ENCODE results near the gene MRPL23. TPM values are rescaled to one million over a fixed set of nuclear protein-coding genes. Genes with fewer than 3 reads are reported as not detected.

MRPL23 gene
- total RNA-seq, 1 experiment from 2014 or later: 172 TPM

DNA sequence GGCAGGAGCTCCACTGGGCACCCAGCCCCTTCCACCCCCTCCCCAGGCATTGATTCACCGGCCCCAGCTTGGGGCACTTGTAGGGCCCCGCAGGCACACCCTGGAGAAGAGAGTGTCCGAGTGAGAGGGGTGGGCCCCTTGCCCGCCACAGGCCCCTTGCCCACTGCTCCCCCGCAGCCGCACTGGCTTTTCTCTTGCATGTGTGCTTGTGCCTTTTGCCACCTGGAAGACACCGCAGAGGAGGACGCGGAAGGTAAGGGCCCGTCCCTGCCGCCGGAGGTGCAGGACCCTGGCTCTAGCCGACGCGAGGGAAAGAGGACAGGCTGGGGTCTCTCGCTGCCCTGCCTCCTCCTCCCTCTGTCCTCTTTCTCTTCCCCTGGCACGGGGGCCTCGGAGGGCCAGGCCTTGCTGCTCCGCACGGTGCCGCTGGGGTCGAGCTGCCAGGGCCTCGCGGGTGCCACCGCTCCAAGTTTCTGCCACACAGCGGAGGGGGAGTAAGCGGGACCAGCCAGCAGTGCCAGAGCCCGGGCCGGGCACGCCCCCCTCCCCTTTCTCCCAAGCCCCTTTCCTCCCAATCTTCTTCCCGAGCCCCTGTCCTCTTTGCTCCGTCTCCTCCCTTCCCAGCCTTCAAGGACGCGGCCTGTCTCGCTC lies 18.1 kb upstream of the MRPL23 start:
- no peak for DNase-seq (ENCODE audit: low read depth, low spot score)
- in situ Hi-C loops (cut with HindIII; ENCODE audit: low pct_unique_long_range_greater_than_20kb, low sequenced_read_pairs): no loop called here

DNA sequence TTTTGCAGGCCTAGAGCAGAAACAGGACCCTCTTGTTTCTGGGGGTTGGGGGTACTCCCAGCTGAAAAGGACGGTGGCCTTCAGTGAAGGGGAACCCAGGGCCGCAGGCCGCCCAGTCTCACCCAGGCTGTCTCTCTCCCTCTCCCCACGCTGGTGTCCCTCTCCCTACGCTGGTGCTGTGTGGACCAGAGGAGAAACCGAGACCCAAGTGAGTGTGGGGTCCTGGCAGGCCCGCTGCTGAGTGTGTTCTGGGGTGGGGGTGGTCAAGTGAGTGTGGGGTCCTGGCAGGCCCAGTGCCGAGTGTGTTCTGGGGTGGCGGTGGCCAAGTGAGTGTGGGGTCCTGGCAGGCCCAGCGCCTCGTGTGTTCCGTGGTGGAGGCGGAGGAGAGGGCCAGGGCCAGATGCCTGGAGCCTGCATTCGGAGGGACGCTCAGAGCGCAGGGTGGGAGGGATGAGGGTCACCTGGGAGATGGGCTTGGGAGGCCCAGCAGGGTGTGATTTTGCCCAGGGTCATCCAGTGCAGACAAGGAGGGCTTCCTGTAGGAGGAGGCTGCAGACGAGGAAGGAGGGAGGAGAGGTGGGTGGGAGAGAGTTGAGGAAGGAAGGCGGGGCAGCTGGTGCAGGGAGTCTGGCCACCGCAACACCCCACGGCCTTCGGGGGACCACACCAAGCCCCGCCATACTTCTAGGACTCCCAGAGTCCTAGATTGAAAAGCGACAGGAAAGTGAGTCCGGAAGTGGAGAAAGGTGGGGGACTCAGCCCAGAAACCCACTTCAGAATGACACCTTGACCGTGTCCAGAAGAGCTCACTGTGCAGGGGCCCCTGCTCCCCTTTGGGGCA lies 17.3 kb upstream of the MRPL23 start:
- DNase-seq (ENCODE audit: low read depth, low spot score): no peak
- in situ Hi-C loops (cut with HindIII; ENCODE audit: low pct_unique_long_range_greater_than_20kb, low sequenced_read_pairs): no loop called here

DNA sequence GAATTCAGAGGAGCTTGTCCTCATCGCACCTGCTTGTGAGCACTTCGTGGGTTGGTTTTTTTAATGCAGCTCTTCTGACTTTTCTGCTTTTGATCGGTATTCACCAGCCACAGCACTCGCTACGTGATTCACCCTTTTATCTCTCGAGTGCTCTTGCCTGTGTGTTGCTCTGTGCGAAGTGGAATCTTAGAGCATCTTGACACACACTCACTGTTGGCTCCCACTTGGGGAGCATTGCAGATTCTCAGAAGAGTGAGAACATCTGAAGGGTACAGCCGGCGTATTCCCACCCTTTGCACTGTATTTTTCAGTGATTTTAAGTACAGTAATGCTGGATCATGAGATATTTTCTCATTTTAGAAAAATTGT lies 16.7 kb upstream of the MRPL23 start:
- in situ Hi-C loops (cut with HindIII; ENCODE audit: low pct_unique_long_range_greater_than_20kb, low sequenced_read_pairs): no loop called here
- DNase-seq (ENCODE audit: low read depth, low spot score): no peak

DNA sequence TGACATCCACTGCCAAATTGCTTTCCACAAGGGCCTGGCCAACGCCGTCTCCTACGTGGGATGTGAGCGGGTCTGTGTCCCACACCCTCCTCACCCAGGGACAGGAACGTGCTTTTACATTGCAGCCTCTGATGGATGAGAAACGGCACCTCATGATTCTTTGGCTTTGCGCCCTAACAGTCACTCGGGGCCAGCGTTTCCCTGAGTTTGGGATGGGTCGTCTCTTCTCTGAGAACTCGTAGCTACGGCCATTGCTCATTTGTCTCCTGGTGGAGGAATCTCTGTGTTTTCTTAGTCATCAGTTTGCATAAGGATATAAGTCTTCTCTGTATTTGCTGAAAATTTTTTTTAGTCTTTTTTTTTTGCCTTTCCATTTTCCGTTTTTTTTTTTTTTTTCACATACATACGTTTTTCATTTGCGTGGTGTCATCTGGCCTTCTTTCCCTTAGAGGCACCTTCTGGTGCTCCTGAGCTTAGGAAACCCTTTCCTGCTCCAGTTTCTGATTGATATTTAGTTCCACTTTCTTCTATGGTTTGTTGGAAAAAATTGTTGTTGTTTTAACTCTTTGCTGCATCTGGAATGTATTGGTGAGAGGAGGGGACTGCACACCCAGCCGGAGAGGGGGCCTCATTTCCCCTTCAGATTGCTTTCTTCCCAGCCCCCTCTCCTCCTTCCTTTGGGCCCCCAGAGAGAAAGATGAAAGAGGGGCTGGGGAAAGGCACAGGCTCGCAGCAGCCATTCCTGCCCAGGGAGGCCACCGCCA lies 15.6 kb upstream of the MRPL23 start:
- in situ Hi-C loops (cut with HindIII; ENCODE audit: low pct_unique_long_range_greater_than_20kb, low sequenced_read_pairs): no loop called here
- DNase-seq (ENCODE audit: low read depth, low spot score): no peak

DNA sequence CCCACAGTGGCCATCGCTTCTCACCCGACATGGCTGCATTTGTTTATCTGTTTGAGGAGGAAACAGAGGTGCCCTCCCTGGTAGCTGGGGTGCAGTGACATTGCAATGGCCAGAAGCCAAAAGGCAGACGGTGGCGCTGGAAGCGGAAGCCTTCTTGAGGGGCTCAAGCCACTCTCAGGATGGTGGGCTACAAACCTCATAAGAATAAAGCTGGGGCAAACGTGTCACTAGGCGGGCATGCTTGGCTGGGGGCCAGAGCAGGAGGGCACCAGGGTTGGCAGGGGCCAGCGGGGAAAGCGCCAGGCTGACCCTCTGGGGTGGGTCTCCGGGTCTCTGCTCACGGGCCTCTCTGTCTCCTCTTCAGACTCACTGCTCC lies 15.0 kb upstream of the MRPL23 start:
- no peak for DNase-seq (ENCODE audit: low read depth, low spot score)
- in situ Hi-C loops (cut with HindIII; ENCODE audit: low pct_unique_long_range_greater_than_20kb, low sequenced_read_pairs): no loop called here

DNA sequence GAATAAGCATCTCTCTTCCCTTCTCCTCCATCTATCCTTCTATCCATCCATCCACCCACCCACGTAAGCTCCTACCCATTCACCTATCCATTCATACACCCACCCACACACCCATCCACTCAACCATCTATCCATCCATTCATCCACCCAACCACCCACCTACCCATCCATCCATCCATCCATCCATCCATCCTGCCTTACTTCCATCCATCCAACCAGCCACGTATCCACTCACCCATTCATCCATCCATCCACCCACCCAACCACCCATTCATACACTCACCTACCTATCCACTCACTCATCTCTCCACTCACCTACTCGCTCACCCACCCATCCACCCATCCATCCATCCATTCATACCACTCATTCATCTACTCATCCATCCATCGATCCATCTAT lies 14.5 kb upstream of the MRPL23 start:
- in situ Hi-C loops (cut with HindIII; ENCODE audit: low pct_unique_long_range_greater_than_20kb, low sequenced_read_pairs): no loop called here

DNA sequence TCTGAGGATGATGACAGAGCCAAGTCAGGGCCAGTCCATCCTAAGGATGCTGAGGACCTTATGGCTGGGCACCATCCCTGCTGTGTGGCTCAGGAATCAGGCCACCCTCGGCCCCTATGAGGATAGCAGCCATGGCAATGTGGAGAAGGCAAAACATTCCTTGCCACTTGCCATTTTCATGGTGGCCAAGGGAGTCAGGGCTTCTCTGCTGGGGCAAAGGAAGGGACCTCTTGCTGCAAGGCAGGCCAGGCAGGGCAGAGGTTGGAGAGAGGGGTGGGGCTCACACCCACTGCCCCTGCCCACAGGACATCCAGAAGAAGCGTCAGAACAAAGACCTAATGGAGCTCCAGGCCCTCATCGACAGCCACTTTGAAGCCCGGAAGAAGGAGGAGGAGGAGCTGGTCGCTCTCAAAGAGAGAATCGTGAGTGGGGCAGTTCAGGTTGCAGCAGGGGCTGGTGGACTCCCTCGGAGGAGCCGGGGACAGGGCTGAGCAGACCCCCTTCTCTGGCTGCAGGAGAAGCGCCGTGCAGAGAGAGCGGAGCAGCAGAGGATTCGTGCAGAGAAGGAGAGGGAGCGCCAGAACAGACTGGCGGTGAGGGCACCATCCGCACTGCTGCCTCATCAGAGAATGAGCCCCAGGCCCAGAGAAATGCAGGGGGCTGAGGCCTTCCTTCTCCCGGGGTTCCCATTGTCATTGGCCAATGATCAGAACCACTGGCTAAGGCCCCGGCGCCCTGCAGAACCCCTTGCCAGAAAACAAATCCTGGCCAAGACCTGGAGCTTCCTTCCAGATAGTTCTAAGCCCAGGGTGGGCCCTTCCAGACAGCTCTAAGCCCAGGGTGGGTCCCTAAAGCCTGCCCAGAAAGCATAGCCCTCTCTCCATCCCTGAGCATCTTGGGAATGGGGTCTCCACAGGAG lies 13.5 kb upstream of the MRPL23 start:
- in situ Hi-C loops (cut with HindIII; ENCODE audit: low pct_unique_long_range_greater_than_20kb, low sequenced_read_pairs): no loop called here
- DNase-seq (ENCODE audit: low read depth, low spot score): no peak

More for the DNA sequence above, 14.5 kb upstream of the MRPL23 start:
- DNase-seq (ENCODE audit: low read depth, low spot score): no peak

DNA sequence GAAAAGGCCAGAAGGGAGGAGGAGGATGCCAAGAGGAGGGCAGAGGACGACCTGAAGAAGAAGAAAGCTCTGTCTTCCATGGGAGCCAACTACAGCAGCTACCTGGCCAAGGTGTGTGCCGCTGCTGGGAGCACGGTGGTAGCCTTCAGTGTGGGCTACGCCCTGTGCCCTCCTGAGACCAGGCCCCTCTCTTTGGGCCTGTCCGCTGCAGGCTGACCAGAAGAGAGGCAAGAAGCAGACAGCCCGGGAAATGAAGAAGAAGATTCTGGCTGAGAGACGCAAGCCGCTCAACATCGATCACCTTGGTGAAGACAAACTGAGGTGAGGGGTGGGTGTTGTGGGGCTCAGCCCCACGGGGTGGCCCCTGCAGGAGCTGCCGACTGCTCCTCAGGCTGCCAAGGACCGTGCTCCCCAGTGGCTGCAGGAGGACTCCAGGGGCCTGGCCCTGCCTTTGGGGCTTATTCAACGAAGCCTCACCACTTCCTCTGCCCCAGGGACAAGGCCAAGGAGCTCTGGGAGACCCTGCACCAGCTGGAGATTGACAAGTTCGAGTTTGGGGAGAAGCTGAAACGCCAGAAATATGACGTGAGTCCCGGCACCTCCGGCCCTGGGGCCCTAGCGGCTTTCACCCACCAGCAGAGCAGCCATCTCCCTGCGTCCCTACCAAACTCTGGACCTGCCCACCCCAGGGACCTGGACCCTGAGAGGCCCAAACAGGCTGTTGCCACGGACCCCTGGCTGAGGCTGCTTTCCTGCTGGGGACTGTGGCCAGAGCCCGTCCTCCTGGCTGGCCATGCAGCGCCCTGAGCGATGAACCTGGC lies 12.6 kb upstream of the MRPL23 start:
- in situ Hi-C loops (cut with HindIII; ENCODE audit: low pct_unique_long_range_greater_than_20kb, low sequenced_read_pairs): no loop called here

DNA sequence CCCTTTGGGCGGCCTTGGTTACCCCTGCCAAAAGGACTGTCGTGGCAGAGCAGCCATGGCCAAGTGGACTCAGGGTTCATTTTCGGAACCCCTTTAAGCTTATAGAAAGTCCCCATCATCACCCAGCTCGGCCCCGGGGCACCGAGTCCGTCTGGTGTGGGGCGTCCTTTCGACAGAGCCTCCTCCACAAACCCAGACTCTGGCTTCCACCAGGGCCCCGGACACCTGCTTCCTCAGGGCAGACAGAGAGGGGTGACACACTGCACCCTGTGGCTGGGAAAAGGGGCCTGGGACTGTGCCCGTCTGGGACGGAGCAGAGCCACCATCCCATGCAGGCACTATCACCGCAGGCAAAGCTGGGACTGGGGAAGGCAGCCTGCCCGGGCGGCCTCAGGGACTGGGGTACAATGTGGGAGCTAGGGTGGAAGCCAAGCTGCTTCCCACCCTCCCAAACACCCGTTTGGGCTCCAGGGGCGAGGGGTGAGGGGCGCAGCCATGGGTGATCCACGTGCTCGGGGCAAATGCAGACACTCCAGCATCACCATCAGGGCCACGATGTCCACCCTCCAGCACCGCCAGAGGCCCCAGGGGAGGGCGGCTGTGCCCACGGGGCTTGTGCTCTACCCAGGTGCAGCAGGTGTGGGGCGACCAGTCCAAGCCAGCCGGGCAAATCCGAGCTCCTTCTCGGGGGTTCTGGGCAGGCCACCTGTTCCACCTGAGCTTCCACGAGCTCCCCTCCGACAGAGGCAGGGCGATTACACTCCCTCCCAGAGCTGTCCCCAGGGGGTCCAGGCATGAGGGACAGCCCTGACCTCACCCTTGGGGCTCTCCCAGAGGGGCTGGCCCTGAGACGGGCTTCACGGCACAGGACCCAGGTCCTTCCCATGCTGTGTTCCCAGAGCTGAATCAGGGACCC lies 11.7 kb upstream of the MRPL23 start:
- in situ Hi-C loops (cut with HindIII; ENCODE audit: low pct_unique_long_range_greater_than_20kb, low sequenced_read_pairs): no loop called here

More for the DNA sequence above, 12.6 kb upstream of the MRPL23 start:
- DNase-seq (ENCODE audit: low read depth, low spot score): no peak

DNA sequence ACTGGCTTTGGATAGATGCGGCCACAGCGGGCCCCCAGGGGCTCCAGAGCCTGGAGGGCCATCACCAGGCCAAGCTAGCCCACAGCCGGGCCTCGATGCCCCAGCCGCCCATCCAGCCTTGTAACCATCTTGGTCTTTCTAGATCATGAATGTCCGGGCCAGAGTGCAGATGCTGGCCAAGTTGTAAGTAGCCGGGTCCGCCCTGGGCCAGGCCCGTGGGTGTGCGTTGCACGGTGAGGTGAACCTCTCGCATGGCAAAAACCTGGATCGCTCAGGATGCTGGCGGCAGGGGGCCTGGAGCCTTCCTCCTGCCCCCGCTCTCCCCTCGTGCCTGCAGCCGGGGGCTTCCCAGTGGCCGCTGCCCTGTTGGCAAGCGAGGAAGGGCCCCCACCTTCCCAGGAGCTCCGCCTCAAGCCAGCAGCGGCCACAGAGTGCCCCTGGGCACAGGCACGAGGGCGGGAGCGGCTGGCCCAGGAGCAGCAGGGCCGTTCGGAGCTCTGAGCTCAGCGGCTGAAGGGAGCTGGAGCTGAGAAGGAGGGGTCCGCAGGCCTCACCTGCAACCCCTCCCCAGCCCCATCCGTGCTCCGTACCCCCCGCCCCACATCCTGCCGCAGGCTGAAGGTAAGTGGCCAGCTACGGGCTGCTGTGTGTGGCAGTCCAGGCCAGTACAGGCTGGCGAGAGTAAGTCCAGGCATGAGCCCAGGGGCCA lies 10.9 kb upstream of the MRPL23 start:
- in situ Hi-C loops (cut with HindIII; ENCODE audit: low pct_unique_long_range_greater_than_20kb, low sequenced_read_pairs): no loop called here
- no peak for DNase-seq (ENCODE audit: low read depth, low spot score)

More for the DNA sequence above, 11.7 kb upstream of the MRPL23 start:
- DNase-seq (ENCODE audit: low read depth, low spot score): no peak

DNA sequence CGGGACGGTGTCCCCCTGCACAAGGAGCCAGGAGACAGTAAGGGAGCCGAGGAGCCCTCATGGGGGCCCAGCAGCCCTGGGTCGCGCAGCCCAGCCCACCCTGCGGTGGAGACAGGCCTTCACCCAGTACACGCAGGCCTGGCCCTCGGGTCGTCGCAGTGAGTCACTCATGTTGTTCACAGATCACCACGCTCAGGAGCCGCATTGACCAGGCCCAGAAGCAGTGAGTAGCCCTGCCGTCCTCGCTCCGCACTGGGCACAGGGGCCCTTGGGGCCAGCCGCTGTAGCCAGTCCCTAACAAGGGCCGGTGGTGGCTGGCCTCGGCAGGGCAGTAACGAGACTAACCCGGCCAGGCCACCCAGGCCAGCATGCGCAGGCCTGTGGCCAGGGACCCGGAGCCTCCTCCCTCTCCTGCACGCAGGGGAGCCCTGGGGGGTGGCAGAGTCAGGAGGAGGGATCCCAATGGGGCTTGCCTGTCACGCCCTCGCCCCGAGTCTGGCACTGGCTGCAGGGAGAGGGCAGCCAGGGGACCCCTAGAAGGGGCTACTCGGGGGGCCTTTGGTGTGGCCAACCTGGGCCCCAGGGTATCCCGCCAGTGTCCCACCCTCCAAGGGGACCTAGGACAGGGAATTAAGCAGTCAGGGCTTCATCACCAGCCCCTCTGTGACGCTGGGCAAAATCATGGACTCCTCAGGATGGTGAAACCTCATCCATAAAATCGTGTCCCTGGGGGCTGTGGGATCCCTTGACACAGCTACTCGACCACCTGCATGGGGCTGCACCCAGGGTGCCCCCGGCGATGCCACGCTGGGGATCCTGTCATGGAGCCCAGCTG lies 10.1 kb upstream of the MRPL23 start:
- in situ Hi-C loops (cut with HindIII; ENCODE audit: low pct_unique_long_range_greater_than_20kb, low sequenced_read_pairs): no loop called here
- no peak for DNase-seq (ENCODE audit: low read depth, low spot score)

DNA sequence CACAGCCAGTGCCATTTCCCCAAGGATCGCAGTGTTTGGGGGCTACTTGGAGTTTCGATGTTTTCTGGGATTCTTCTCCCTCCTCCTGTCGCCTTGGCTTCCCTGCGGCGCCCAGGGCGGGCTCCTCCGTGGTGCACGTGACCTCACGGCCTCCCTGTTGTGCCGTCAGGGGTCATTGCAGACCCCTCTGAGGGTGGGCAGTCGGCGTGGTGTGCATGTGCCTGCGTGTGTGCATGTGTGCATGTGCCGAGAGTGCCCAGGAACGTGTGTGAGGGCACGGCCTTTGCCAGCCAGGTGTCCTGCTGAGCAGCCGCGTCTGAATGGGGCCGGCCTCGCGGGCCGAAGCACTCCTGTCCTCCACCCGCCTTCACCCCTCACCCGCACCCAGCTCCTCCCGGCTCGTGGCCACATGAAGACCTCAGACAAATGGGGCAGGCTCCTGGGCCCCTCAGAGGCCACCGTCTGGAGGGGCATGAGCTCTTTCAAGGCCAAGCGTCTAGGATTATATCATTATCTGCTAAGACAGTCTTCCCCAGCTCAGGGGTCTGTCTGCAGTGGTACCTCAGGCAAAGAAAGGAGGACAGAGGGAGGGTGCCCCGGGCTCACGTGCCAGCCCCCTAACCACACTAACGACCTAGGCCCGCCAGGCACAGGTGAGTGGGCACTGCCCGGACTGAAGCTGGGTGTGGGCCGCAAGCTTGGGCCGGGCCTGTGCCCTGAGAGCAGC lies 9.4 kb upstream of the MRPL23 start:
- DNase-seq (ENCODE audit: low read depth, low spot score): no peak
- in situ Hi-C loops (cut with HindIII; ENCODE audit: low pct_unique_long_range_greater_than_20kb, low sequenced_read_pairs): no loop called here

DNA sequence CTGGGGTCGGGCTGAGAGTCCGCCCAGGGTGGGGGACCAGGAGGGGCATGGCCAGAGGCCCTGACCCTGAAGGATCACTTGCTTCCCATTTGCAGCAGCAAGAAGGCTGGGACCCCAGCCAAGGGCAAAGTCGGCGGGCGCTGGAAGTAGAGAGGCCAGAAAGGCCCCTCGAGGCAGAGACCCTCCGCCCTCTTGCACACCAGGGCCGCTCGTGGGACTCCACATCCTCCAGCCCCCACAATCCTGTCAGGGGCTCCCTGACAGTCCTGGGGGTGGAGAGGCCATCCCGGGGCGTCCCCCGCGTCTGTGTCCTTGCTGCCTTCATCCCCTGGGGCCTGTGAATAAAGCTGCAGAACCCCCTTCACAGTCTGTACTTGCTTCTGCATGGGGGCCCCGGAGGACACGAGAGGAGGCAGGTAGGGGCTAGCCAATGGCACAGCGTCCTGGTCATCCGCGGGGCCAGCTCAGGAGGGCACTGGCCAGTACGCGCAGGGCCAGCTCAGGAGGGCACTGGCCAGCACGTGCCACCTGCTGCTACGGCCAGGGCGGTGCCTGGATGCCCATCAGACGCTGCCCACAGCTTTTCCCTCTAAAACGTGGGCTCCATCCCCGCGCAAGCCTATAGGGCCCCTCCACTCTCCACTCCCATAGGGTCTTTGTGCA lies 8.7 kb upstream of the MRPL23 start:
- DNase-seq (ENCODE audit: low read depth, low spot score): no peak
- in situ Hi-C loops (cut with HindIII; ENCODE audit: low pct_unique_long_range_greater_than_20kb, low sequenced_read_pairs): no loop called here
